ENCODE data around the gene TSPAN14. TPM values are rescaled to one million over a fixed set of nuclear protein-coding genes. Genes with fewer than 3 reads are reported as not detected.
A peak's percentile ranks its signal among the peaks of the same experiment; 100 is the strongest.

The TSPAN14 gene
- total RNA-seq, 2 experiments from 2014 or later, result 109 to 117 TPM

GRCh38 chr10:80427541-80427940 is 26.6 kb upstream of the TSPAN14 start:
- no peak overlapping the region for H3K4me3 Mint-ChIP-seq
- H3K27me3 Mint-ChIP-seq (ENCODE audit: low read depth), result no peaks in the 10 kb centered on the region
- ChIA-PET POLR2A (interaction anchor here (0.6 kb wide), 1 partner anchor 52 kb away, joined by 3 read pairs; no protein-coding TSS in a partner anchor), CTCF (no interaction called here)
- H3K4me1 Mint-ChIP-seq (ENCODE audit: low read depth), result no peaks in the 10 kb centered on the region
- H3K27ac Mint-ChIP-seq, result peak overlapping the region; percentile 35
- no peak for DNase-seq
- H3K9me3 Mint-ChIP-seq (ENCODE audit: insufficient read depth), result no peaks in the 10 kb centered on the region
- no peak for ATAC-seq
- H3K36me3 Mint-ChIP-seq (ENCODE audit: low read depth), result peaks cover 14% of the 10 kb centered on the region

- no peak for ATAC-seq
- H3K9me3 Mint-ChIP-seq (ENCODE audit: insufficient read depth), result no peaks in the 10 kb centered on the region
- ChIA-PET CTCF (interaction anchor here (1.2 kb wide), 1 partner anchor 76 kb away, joined by 5 read pairs; no protein-coding TSS in a partner anchor), POLR2A (no interaction called here)
- H3K36me3 Mint-ChIP-seq (ENCODE audit: low read depth), result peaks cover 11% of the 10 kb centered on the region
- no peak overlapping the region for H3K4me3 Mint-ChIP-seq
- no peak for DNase-seq
- H3K27ac Mint-ChIP-seq, result no peak overlapping the region
- H3K4me1 Mint-ChIP-seq (ENCODE audit: low read depth), result no peaks in the 10 kb centered on the region
- H3K27me3 Mint-ChIP-seq (ENCODE audit: low read depth), result no peaks in the 10 kb centered on the region
Observed at GRCh38 chr10:80429521-80429973, 24.6 kb upstream of the TSPAN14 start.

- peaks cover 7% of the 10 kb centered on the region for H3K36me3 Mint-ChIP-seq (ENCODE audit: low read depth)
- H3K9me3 Mint-ChIP-seq (ENCODE audit: insufficient read depth), result no peaks in the 10 kb centered on the region
- no peaks in the 10 kb centered on the region for H3K4me1 Mint-ChIP-seq (ENCODE audit: low read depth)
- H3K27me3 Mint-ChIP-seq (ENCODE audit: low read depth), result peaks cover 8% of the 10 kb centered on the region
- no peak overlapping the region for H3K27ac Mint-ChIP-seq
- ATAC-seq (no peak), DNase-seq (no peak)
- POLR2A ChIA-PET, result no interaction called here
- no peak overlapping the region for H3K4me3 Mint-ChIP-seq
- CTCF ChIA-PET, result interaction anchor here (0.9 to 4.2 kb wide), 4 partner anchors 11 to 72 kb away, joined by 3 to 13 read pairs (median 6); no protein-coding TSS in a partner anchor
Observed at GRCh38 chr10:80433134-80433533, 21.0 kb upstream of the TSPAN14 start.

- H3K36me3 Mint-ChIP-seq (ENCODE audit: low read depth), result peaks cover 3% of the 10 kb centered on the region
- no peak overlapping the region for H3K27ac Mint-ChIP-seq
- no peaks in the 10 kb centered on the region for H3K4me1 Mint-ChIP-seq (ENCODE audit: low read depth)
- H3K9me3 Mint-ChIP-seq (ENCODE audit: insufficient read depth), result no peaks in the 10 kb centered on the region
- H3K4me3 Mint-ChIP-seq, result no peak overlapping the region
- ATAC-seq (no peak), DNase-seq (no peak)
- ChIA-PET POLR2A (no interaction called here), CTCF (interaction anchor here (1.9 kb wide), 1 partner anchor 69 kb away, joined by 11 read pairs; no protein-coding TSS in a partner anchor)
- H3K27me3 Mint-ChIP-seq (ENCODE audit: low read depth), result peaks cover 11% of the 10 kb centered on the region
Observed at GRCh38 chr10:80436446-80437098, 17.5 kb upstream of the TSPAN14 start.

GRCh38 chr10:80437227-80437626 is 16.9 kb upstream of the TSPAN14 start:
- Mint-ChIP-seq H3K4me1 (ENCODE audit: low read depth) (no peaks in the 10 kb centered on the region), H3K27ac (no peak overlapping the region), H3K36me3 (ENCODE audit: low read depth) (no peaks in the 10 kb centered on the region), H3K9me3 (ENCODE audit: insufficient read depth) (no peaks in the 10 kb centered on the region), H3K4me3 (no peak overlapping the region), H3K27me3 (ENCODE audit: low read depth) (peaks cover 11% of the 10 kb centered on the region)
- ATAC-seq (no peak), DNase-seq (no peak)
- ChIA-PET CTCF (interaction anchor here (1.9 kb wide), 1 partner anchor 68 kb away, joined by 11 read pairs; no protein-coding TSS in a partner anchor), POLR2A (no interaction called here)

GRCh38 chr10:80441831-80442230 is 12.3 kb upstream of the TSPAN14 start:
- POLR2A ChIA-PET, result no interaction called here
- CTCF ChIA-PET, result interaction anchor here (0.6 to 35.6 kb wide), 5 partner anchors 11 to 64 kb away, joined by 3 to 1113 read pairs (median 27); no protein-coding TSS in a partner anchor
- Mint-ChIP-seq H3K9me3 (ENCODE audit: insufficient read depth) (no peaks in the 10 kb centered on the region), H3K4me3 (no peak overlapping the region), H3K4me1 (ENCODE audit: low read depth) (peaks cover 32% of the 10 kb centered on the region), H3K27ac (no peak overlapping the region), H3K27me3 (ENCODE audit: low read depth) (peaks cover 19% of the 10 kb centered on the region), H3K36me3 (ENCODE audit: low read depth) (no peaks in the 10 kb centered on the region)
- no peak for ATAC-seq
- no peak for DNase-seq

GRCh38 chr10:80442879-80443278 is 11.2 kb upstream of the TSPAN14 start:
- H3K4me1 Mint-ChIP-seq (ENCODE audit: low read depth), result peaks cover 39% of the 10 kb centered on the region
- DNase-seq, result no peak
- peaks cover 21% of the 10 kb centered on the region for H3K27me3 Mint-ChIP-seq (ENCODE audit: low read depth)
- H3K4me3 Mint-ChIP-seq, result no peak overlapping the region
- H3K9me3 Mint-ChIP-seq (ENCODE audit: insufficient read depth), result no peaks in the 10 kb centered on the region
- H3K27ac Mint-ChIP-seq, result no peak overlapping the region
- no peak for ATAC-seq
- CTCF ChIA-PET, result interaction anchor here (0.9 to 35.6 kb wide), 8 partner anchors 8 to 65 kb away, joined by 3 to 1113 read pairs (median 8); no protein-coding TSS in a partner anchor
- POLR2A ChIA-PET, result interaction anchor here (1.1 to 1.4 kb wide), 2 partner anchors 11 to 93 kb away, joined by 3 to 5 read pairs; no protein-coding TSS in a partner anchor
- no peaks in the 10 kb centered on the region for H3K36me3 Mint-ChIP-seq (ENCODE audit: low read depth)

- peak overlapping the region; percentile 82 for H3K27ac Mint-ChIP-seq
- no peak overlapping the region for H3K4me3 Mint-ChIP-seq
- peaks cover 18% of the 10 kb centered on the region for H3K27me3 Mint-ChIP-seq (ENCODE audit: low read depth)
- H3K36me3 Mint-ChIP-seq (ENCODE audit: low read depth), result no peaks in the 10 kb centered on the region
- DNase-seq, result peak; percentile 71
- H3K4me1 Mint-ChIP-seq (ENCODE audit: low read depth), result peaks cover 39% of the 10 kb centered on the region
- POLR2A ChIA-PET, result interaction anchor here (0.9 to 2.2 kb wide), 10 partner anchors 10 to 93 kb away, joined by 3 to 14 read pairs (median 4); no protein-coding TSS in a partner anchor
- peak; percentile 80 for ATAC-seq
- no peaks in the 10 kb centered on the region for H3K9me3 Mint-ChIP-seq (ENCODE audit: insufficient read depth)
- CTCF ChIA-PET, result interaction anchor here (1.0 to 35.6 kb wide), 30 partner anchors 8 to 257 kb away, joined by 3 to 1113 read pairs (median 8); partner anchors contain the start of genes PRXL2A and TSPAN14
Observed at GRCh38 chr10:80443531-80443974, 10.6 kb upstream of the TSPAN14 start.

GRCh38 chr10:80444124-80444523 is 10.0 kb upstream of the TSPAN14 start:
- no peaks in the 10 kb centered on the region for H3K36me3 Mint-ChIP-seq (ENCODE audit: low read depth)
- no peak overlapping the region for H3K4me3 Mint-ChIP-seq
- H3K27ac Mint-ChIP-seq, result peak overlapping the region; percentile 82
- peak; percentile 16 for ATAC-seq
- H3K27me3 Mint-ChIP-seq (ENCODE audit: low read depth), result peaks cover 15% of the 10 kb centered on the region
- no peak for DNase-seq
- peaks cover 39% of the 10 kb centered on the region for H3K4me1 Mint-ChIP-seq (ENCODE audit: low read depth)
- no peaks in the 10 kb centered on the region for H3K9me3 Mint-ChIP-seq (ENCODE audit: insufficient read depth)
- POLR2A ChIA-PET, result interaction anchor here (0.9 to 2.2 kb wide), 10 partner anchors 9 to 92 kb away, joined by 3 to 14 read pairs (median 4); no protein-coding TSS in a partner anchor
- CTCF ChIA-PET, result interaction anchor here (1.0 to 35.6 kb wide), 33 partner anchors 9 to 256 kb away, joined by 3 to 1113 read pairs (median 7); partner anchors contain the start of genes PRXL2A and TSPAN14

GRCh38 chr10:80444646-80445319 is 9.3 kb upstream of the TSPAN14 start:
- H3K27me3 Mint-ChIP-seq (ENCODE audit: low read depth), result peaks cover 16% of the 10 kb centered on the region
- H3K9me3 Mint-ChIP-seq (ENCODE audit: insufficient read depth), result no peaks in the 10 kb centered on the region
- peak; percentile 62 for DNase-seq
- H3K27ac Mint-ChIP-seq, result peak overlapping the region; percentile 82
- POLR2A ChIA-PET, result interaction anchor here (0.6 to 2.2 kb wide), 8 partner anchors 10 to 88 kb away, joined by 3 to 14 read pairs (median 4); no protein-coding TSS in a partner anchor
- peaks cover 39% of the 10 kb centered on the region for H3K4me1 Mint-ChIP-seq (ENCODE audit: low read depth)
- ATAC-seq, result peak; percentile 89
- CTCF ChIA-PET, result interaction anchor here (0.9 to 35.6 kb wide), 36 partner anchors 8 to 255 kb away, joined by 3 to 1113 read pairs (median 7); partner anchors contain the start of genes PRXL2A and TSPAN14
- no peaks in the 10 kb centered on the region for H3K36me3 Mint-ChIP-seq (ENCODE audit: low read depth)
- H3K4me3 Mint-ChIP-seq, result no peak overlapping the region

GRCh38 chr10:80447436-80448190 is 6.5 kb upstream of the TSPAN14 start:
- Mint-ChIP-seq H3K27ac (no peak overlapping the region), H3K36me3 (ENCODE audit: low read depth) (no peaks in the 10 kb centered on the region), H3K4me3 (no peak overlapping the region), H3K27me3 (ENCODE audit: low read depth) (peaks cover 16% of the 10 kb centered on the region), H3K9me3 (ENCODE audit: insufficient read depth) (no peaks in the 10 kb centered on the region), H3K4me1 (ENCODE audit: low read depth) (peaks cover 39% of the 10 kb centered on the region)
- ATAC-seq (no peak), DNase-seq (no peak)
- CTCF ChIA-PET, result interaction anchor here (1.0 to 35.6 kb wide), 3 partner anchors 9 to 59 kb away, joined by 3 to 1113 read pairs (median 175); no protein-coding TSS in a partner anchor
- POLR2A ChIA-PET, result no interaction called here

Data from activated CD8-positive, alpha-beta T cell treated with anti-CD3 and anti-CD28 coated beads, Interleukin-2, amount 10 ng/mL, durations not matched to agents 7 days and 5 days (primary cell).